Neutrophil (primary cell): ENCODE measurements around the gene KCNQ1.
A peak's percentile ranks its signal among the peaks of the same experiment; 100 is the strongest.

ENCODE experiments used
- H3K27ac ChIP-seq: fragments of 200-600 bp; sonication (generic); 2 replicates; pipeline ENCODE4 v1.5.1; 2016; ENCODE audit warnings: mild to moderate bottlenecking, moderate library complexity
- H3K27me3 ChIP-seq: fragments of 200-600 bp; sonication (generic); 2 replicates; pipeline ENCODE4 v1.6.0; 2016; ENCODE audit warnings: mild to moderate bottlenecking
- H3K36me3 ChIP-seq: fragments of 200-600 bp; sonication (generic); 2 replicates; pipeline ENCODE4 v1.5.1; 2017
- H3K4me1 ChIP-seq, 2 experiments: fragments of 200-600 bp in 1 of 2; sonication (generic) in 1 of 2; 1 replicate in 1 of 2; 2 replicates in 1 of 2; pipeline versions ENCODE4 v1.5.1 to v1.6.1; 2013 to 2016; ENCODE audit warnings: low read depth in 1 of 2, low read length in 1 of 2, mild to moderate bottlenecking in 1 of 2, moderate library complexity in 1 of 2; ENCODE audit not compliant: control insufficient read depth in 1 of 2, insufficient read depth in 1 of 2
- H3K4me3 ChIP-seq, 2 experiments: fragments of 200-600 bp in 1 of 2; sonication (generic) in 1 of 2; 1 replicate in 1 of 2; 2 replicates in 1 of 2; pipeline ENCODE4 v1.5.1; 2013 to 2016; ENCODE audit warnings: low read depth in 1 of 2, low read length in 1 of 2, mild to moderate bottlenecking in 1 of 2, moderate library complexity in 1 of 2
- H3K9me3 ChIP-seq: fragments of 200-600 bp; sonication (generic); 2 replicates; pipeline ENCODE4 v1.5.1; 2016
- TF ChIP-seq, protein P1 (sequence below): fragments of 200-600 bp; sonication (generic); IDR thresholded peaks from 2 replicates; pipeline ENCODE4 v1.5.1; 2016; ENCODE audit warnings: antibody characterized with exemption

KCNQ1 gene

DNA sequence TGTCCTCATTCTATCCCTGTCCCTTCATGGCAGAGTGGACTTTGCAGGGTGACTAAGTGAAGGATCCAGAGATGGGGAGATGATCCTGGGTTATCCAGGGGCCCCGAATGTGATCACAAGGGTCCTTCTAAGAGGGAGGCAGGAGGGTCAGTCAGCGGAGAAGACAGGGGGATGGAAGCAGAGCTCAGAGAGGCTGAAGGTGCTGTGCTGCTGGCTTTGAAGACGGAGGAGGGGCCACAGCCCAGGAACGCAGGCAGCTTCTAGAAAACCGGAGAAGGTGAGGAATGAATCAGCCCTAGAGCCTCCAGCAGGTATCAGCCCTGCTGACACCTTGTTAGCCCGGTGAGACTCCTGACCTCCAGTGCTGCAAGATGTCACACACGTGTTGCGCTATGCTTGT, 377.1 kb downstream of the KCNQ1 start:
- Histone ChIP-seq H3K4me3 (no peak overlapping the region), H3K4me1 (peaks cover 38 to 43% of the 10 kb centered on the region in 2 experiments), H3K27me3 (peaks cover 6% of the 10 kb centered on the region), H3K9me3 (no peaks in the 10 kb centered on the region), H3K36me3 (no peaks in the 10 kb centered on the region), H3K27ac (no peak overlapping the region)
- TF ChIP-seq, protein P1, sequence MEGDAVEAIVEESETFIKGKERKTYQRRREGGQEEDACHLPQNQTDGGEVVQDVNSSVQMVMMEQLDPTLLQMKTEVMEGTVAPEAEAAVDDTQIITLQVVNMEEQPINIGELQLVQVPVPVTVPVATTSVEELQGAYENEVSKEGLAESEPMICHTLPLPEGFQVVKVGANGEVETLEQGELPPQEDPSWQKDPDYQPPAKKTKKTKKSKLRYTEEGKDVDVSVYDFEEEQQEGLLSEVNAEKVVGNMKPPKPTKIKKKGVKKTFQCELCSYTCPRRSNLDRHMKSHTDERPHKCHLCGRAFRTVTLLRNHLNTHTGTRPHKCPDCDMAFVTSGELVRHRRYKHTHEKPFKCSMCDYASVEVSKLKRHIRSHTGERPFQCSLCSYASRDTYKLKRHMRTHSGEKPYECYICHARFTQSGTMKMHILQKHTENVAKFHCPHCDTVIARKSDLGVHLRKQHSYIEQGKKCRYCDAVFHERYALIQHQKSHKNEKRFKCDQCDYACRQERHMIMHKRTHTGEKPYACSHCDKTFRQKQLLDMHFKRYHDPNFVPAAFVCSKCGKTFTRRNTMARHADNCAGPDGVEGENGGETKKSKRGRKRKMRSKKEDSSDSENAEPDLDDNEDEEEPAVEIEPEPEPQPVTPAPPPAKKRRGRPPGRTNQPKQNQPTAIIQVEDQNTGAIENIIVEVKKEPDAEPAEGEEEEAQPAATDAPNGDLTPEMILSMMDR, result no peak

- TF ChIP-seq, protein P1, result no peak
- Histone ChIP-seq H3K36me3 (no peaks in the 10 kb centered on the region), H3K27me3 (peaks cover 6% of the 10 kb centered on the region), H3K27ac (no peak overlapping the region), H3K4me1 (peaks cover 40 to 47% of the 10 kb centered on the region in 2 experiments), H3K9me3 (no peaks in the 10 kb centered on the region), H3K4me3 (no peak overlapping the region)
These were observed 380.0 kb downstream of the KCNQ1 start for GRCh38 chr11:2824851-2825250.

DNA sequence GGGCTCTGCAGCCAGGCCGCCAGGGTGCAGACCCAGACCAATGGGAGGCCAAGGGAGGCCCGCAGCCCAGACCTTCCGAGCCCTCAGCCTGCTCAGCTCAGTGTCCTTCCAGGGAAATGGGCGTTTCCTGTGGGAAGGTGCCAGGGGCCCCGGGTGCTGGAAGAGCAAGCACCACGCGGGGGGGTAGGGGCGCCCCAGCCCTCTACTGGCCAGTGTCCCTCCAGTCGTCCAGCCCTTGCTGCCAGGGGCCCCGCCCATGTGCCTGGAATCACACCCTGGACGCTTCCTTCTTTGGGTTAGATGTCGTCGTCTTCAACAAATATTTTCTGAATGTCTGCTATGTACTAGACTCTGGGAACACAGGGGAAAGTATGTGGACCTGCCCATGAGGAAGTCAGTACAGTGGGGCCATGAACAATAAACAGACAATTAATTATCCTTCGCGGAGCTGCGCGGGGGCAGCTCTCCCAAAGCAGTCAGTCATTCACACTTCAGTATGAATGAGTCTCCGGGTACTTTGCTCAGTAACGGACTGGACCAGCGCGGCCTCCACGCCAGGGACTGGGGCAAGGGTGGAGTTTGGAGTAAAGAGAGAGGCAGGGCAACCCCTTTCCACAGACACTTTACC, 380.6 kb downstream of the KCNQ1 start:
- H3K36me3 ChIP-seq, result no peaks in the 10 kb centered on the region
- H3K4me1 ChIP-seq, result peaks cover 40 to 47% of the 10 kb centered on the region in 2 experiments
- H3K27me3 ChIP-seq, result peaks cover 6% of the 10 kb centered on the region
- peak overlapping the region; percentile 73 for H3K27ac ChIP-seq
- TF ChIP-seq, protein P1, result no peak
- peak overlapping the region in 1 of 2 experiments; percentile 17 for H3K4me3 ChIP-seq
- H3K9me3 ChIP-seq, result no peaks in the 10 kb centered on the region

DNA sequence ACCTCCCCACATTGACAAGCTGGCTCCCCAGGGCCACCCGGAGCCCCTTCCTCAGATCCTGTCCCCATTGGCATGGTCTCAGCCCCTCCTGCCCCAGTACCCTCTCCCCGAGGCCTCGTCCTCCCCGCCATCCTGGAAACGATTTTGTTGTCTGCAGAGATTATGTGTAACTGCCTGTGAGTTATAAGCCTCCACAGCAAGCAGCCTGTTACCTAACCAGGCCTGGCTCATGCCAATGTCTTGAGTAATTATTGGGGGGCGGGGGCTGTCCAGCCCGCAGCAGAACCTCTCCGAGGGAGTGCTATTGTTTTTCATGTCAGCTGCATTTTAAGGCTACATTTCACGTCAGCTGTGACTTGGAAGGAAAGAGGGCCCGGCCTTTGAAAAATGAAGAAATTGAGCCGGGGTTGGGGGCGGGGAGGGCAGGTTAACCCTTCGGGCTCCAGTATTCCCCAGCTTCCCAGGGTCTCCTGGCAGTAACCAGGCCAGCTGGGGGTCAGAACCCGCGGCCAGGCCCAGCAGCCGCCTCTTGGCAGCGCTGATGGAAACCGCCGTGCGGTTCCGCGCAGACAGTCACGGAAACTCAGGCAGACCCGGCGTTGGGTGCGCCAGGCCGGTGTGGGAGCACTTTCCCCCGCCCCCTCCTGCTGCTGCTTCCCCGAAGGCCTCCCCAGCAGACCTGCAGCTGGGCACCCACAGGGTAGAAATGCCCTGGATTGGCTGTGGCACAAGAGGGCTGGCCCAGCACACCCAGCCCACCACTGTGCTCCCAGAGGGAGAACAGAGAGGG, 381.3 kb downstream of the KCNQ1 start:
- H3K9me3 ChIP-seq, result no peaks in the 10 kb centered on the region
- no peaks in the 10 kb centered on the region for H3K36me3 ChIP-seq
- TF ChIP-seq, protein P1, result no peak
- H3K4me3 ChIP-seq, result peak overlapping the region in 1 of 2 experiments; percentile 17
- peaks cover 40 to 47% of the 10 kb centered on the region in 2 experiments for H3K4me1 ChIP-seq
- peaks cover 6% of the 10 kb centered on the region for H3K27me3 ChIP-seq
- peak overlapping the region; percentile 73 for H3K27ac ChIP-seq

GRCh38 chr11:2826679-2827056, 381.9 kb downstream of the KCNQ1 start:
- TF ChIP-seq, protein P1, result no peak
- Histone ChIP-seq H3K27me3 (peaks cover 6% of the 10 kb centered on the region), H3K4me3 (no peak overlapping the region), H3K36me3 (no peaks in the 10 kb centered on the region), H3K9me3 (no peaks in the 10 kb centered on the region), H3K27ac (peak overlapping the region; percentile 73), H3K4me1 (peaks cover 40 to 42% of the 10 kb centered on the region in 2 experiments)
